Panc1 (cell line): ENCODE measurements around the gene FLYWCH2. TPM values are rescaled to one million over a fixed set of nuclear protein-coding genes. Genes with fewer than 3 reads are reported as not detected.
A peak's percentile ranks its signal among the peaks of the same experiment; 100 is the strongest.

Source experiments
- ATAC-seq: fragments of 200-7000 bp; cut with Tn5 transposase; 2 replicates; pipeline ENCODE4 v1.9.1; 2020; ENCODE audit warnings: mild to moderate bottlenecking, moderate library complexity
- BruUV-seq: library from RNA; stranded (reverse); fragments of 400-500 nt; replicated peaks from 2 replicates; lab custom pipeline; 2021; lab: Mats Ljungman, UMichigan
- CTCF ChIA-PET: fragments of 300-600 bp; sonication (Branson Sonifier 250); formaldehyde crosslinking; loops from one replicate; lab custom pipeline; 2022; ENCODE audit warnings: antibody characterized with exemption; lab: Charles Lee
- POLR2A ChIA-PET: fragments of 300-600 bp; sonication (Branson Sonifier 250); formaldehyde crosslinking; loops from one replicate; lab custom pipeline; 2022; ENCODE audit warnings: antibody characterized with exemption; lab: Charles Lee
- DNase-seq: peaks from one replicate; pipeline ENCODE4 v3.0.0-alpha.2; 2010; ENCODE audit warnings: low read depth, low spot score
- H3K27ac ChIP-seq: 2 replicates; pipeline ENCODE4 v1.5.1; 2011; ENCODE audit warnings: mild to moderate bottlenecking, low read length, inconsistent platforms
- H3K27me3 ChIP-seq: fragments of 200-500 bp; sonication (Bioruptor generic); 2 replicates; pipeline ENCODE4 v1.6.0; 2014; ENCODE audit warnings: low read length, inconsistent platforms; ENCODE audit not compliant: control insufficient read depth, insufficient read depth
- H3K36me3 ChIP-seq: fragments of 200-500 bp; sonication (Bioruptor generic); 2 replicates; pipeline ENCODE4 v1.5.1; 2014; ENCODE audit warnings: inconsistent platforms, mild to moderate bottlenecking, low read length, moderate library complexity; ENCODE audit not compliant: control insufficient read depth, insufficient read depth
- H3K4me1 ChIP-seq: 2 replicates; pipeline ENCODE4 v1.5.1; 2011; ENCODE audit warnings: inconsistent platforms, mild to moderate bottlenecking, low read length, moderate library complexity; ENCODE audit not compliant: control insufficient read depth, insufficient read depth
- H3K4me3 ChIP-seq, 2 experiments: 2 replicates each; pipeline ENCODE4 v1.5.1; 2011 to 2012; ENCODE audit warnings: low read depth in 2 of 2, low read length in 2 of 2, mild to moderate bottlenecking in 2 of 2, inconsistent platforms in 1 of 2, moderate library complexity in 1 of 2
- H3K9me3 ChIP-seq: fragments of 200-500 bp; sonication (Bioruptor generic); 2 replicates; pipeline ENCODE4 v1.5.1; 2014; ENCODE audit warnings: low read depth, mild to moderate bottlenecking, inconsistent platforms, low read length, moderate library complexity; ENCODE audit not compliant: control insufficient read depth, insufficient read depth
- CTCF ChIP-seq: fragments of 450-650 bp; IDR thresholded peaks from 2 replicates; pipeline ENCODE4 v1.5.1; 2017; ENCODE audit warnings: mild to moderate bottlenecking
- POLR2AphosphoS5 ChIP-seq: IDR thresholded peaks from 2 replicates; pipeline ENCODE4 v1.6.1; 2012; ENCODE audit warnings: mild to moderate bottlenecking, low read depth, low read length, moderate library complexity
- REST ChIP-seq, 2 experiments: IDR thresholded peaks; 2 replicates each; pipeline ENCODE4 v1.6.1; 2011 to 2012; ENCODE audit warnings: low read depth in 2 of 2, control low read depth in 1 of 2, low read length in 1 of 2, mild to moderate bottlenecking in 1 of 2, moderate library complexity in 1 of 2; ENCODE audit not compliant: insufficient read depth in 1 of 2
- SIN3A ChIP-seq: IDR thresholded peaks from 2 replicates; pipeline ENCODE4 v1.6.1; 2012; ENCODE audit warnings: low read depth, mild to moderate bottlenecking, low read length, moderate library complexity, borderline replicate concordance; ENCODE audit not compliant: insufficient read depth
- TCF7L2 ChIP-seq: IDR thresholded peaks from 2 replicates; pipeline ENCODE4 v1.6.1; 2011; ENCODE audit warnings: mild to moderate bottlenecking, low read depth, low read length, inconsistent platforms
- in situ Hi-C: cut with HindIII; loops from 2 replicates; pipeline ENCODE4 v1.10.0; 2016; ENCODE audit warnings: low sequenced_read_pairs, low pct_unique_long_range_greater_than_20kb
- intact Hi-C: fragments of 100-400 bp; cut with micrococcal nuclease; formaldehyde crosslinking; loops from one replicate; pipeline ENCODE4 v1.10.0; 2022; ENCODE audit not compliant: unreplicated experiment
- total RNA-seq: library from RNA; stranded (reverse); gene quantifications from one replicate; pipeline ENCODE4 v1.2.1, GENCODE V29; 2021; ENCODE audit not compliant: unreplicated experiment

Gene FLYWCH2
- total RNA-seq, 1 experiment from 2014 or later = 77.3 TPM

GRCh38 chr16:2855536-2855935 is 27.5 kb upstream of the FLYWCH2 start:
- intact Hi-C loops (no loop called here), in situ Hi-C loops (no loop called here)
- peak overlapping the region; percentile 62 for H3K27ac ChIP-seq
- POLR2A ChIA-PET = no interaction called here
- no TSS peak for BruUV-seq
- H3K4me1 ChIP-seq = peaks cover 22% of the 10 kb centered on the region
- no peak overlapping the region for H3K4me3 ChIP-seq
- peaks cover under 1% of the 10 kb centered on the region for H3K9me3 ChIP-seq
- CTCF ChIA-PET = no interaction called here
- H3K36me3 ChIP-seq = no peaks in the 10 kb centered on the region
- H3K27me3 ChIP-seq = no peaks in the 10 kb centered on the region
- no peak for TF ChIP-seq POLR2AphosphoS5
- TF ChIP-seq TCF7L2 = no peak
- no peak for TF ChIP-seq REST (IDR thresholded peaks at IDR 0.05; ENCODE audit: insufficient read depth in 1 of 2, low read depth in 2 of 2, low read length in 1 of 2)
- TF ChIP-seq SIN3A = no peak
- no peak for TF ChIP-seq CTCF
- ATAC-seq (no peak), DNase-seq (no peak)

- Histone ChIP-seq H3K4me3 (peak overlapping the region; percentile 37 to 65; a peak in 3 of 4 replicates), H3K9me3 (peaks cover 7% of the 10 kb centered on the region), H3K36me3 (no peaks in the 10 kb centered on the region), H3K27me3 (no peaks in the 10 kb centered on the region), H3K27ac (peak overlapping the region; percentile 79), H3K4me1 (peaks cover 22% of the 10 kb centered on the region)
- DNase-seq (no peak), ATAC-seq (peak; percentile 76)
- intact Hi-C loops (no loop called here), in situ Hi-C loops (no loop called here)
- ChIA-PET CTCF (interaction anchor here (0.6 to 0.9 kb wide), 3 partner anchors 12 to 49 kb away, joined by 4 to 14 read pairs (median 5); no protein-coding TSS in a partner anchor), POLR2A (no interaction called here)
- no peak for TF ChIP-seq CTCF
- no peak for TF ChIP-seq TCF7L2
- TF ChIP-seq SIN3A = no peak
- TF ChIP-seq POLR2AphosphoS5 = no peak
- no peak for TF ChIP-seq REST (IDR thresholded peaks at IDR 0.05; ENCODE audit: insufficient read depth in 1 of 2, low read depth in 2 of 2, low read length in 1 of 2)
- BruUV-seq = no TSS peak
Measured at GRCh38 chr16:2856061-2856670, 26.8 kb upstream of the FLYWCH2 start.
